ENCODE measurements around the gene KCNG3.

Gene KCNG3

DNA sequence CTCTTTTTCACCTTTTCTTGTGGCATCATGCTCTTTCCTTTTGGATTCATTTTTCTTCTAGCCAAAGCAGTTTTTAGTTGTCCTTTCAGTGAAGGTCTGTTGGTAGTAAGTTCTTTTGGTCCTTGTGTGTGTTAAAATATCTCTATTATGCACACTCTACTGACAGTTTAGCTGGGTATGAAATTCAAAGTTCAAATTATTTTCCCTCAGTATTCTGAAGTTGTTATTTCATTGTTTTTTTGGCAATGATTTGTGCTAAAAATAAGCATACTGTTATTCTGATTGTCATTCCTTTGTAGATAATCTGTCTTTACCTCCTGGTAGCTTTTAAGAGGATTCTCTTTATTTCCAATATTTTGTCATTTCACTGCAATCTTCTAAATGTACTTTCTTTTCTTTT is 79.6 kb downstream of the KCNG3 start:
- Histone ChIP-seq H4K20me1 (ENCODE audit: low read depth, low read length) (no peaks in the 10 kb centered on the region), H3K4me2 (ENCODE audit: low read depth, low read length, poor library complexity, severe bottlenecking) (no peak overlapping the region), H3K27me3 (ENCODE audit: low read length) (no peaks in the 10 kb centered on the region), H3K4me3 (ENCODE audit: insufficient read depth, low read length, poor library complexity, severe bottlenecking) (no peak overlapping the region), H3K9me2 (replicated peaks; ENCODE audit: insufficient read depth, low read length) (no peaks in the 10 kb centered on the region), H3K9me3 (ENCODE audit: insufficient read depth, low read length) (no peaks in the 10 kb centered on the region; the same call in 1 of the 2 replicates), H3F3A (ENCODE audit: insufficient read depth) (no peaks in the 10 kb centered on the region), H3K27ac (ENCODE audit: low read depth, low read length) (no peak overlapping the region), H2AFZ (ENCODE audit: low read depth, low read length, severe bottlenecking) (no peak overlapping the region), H3K79me2 (ENCODE audit: insufficient read depth, low read length) (no peaks in the 10 kb centered on the region), H3K9ac (ENCODE audit: low read length) (no peak overlapping the region), H3K36me3 (ENCODE audit: low read length) (no peaks in the 10 kb centered on the region)
- no peak for TF ChIP-seq EZH2phosphoT487 (conservative IDR thresholded peaks at IDR 0.05; ENCODE audit: low read length)
- TF ChIP-seq, protein P1, sequence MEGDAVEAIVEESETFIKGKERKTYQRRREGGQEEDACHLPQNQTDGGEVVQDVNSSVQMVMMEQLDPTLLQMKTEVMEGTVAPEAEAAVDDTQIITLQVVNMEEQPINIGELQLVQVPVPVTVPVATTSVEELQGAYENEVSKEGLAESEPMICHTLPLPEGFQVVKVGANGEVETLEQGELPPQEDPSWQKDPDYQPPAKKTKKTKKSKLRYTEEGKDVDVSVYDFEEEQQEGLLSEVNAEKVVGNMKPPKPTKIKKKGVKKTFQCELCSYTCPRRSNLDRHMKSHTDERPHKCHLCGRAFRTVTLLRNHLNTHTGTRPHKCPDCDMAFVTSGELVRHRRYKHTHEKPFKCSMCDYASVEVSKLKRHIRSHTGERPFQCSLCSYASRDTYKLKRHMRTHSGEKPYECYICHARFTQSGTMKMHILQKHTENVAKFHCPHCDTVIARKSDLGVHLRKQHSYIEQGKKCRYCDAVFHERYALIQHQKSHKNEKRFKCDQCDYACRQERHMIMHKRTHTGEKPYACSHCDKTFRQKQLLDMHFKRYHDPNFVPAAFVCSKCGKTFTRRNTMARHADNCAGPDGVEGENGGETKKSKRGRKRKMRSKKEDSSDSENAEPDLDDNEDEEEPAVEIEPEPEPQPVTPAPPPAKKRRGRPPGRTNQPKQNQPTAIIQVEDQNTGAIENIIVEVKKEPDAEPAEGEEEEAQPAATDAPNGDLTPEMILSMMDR (IDR thresholded peaks at IDR 0.05; ENCODE audit: insufficient read depth, low read length, poor library complexity, severe bottlenecking) = no peak

DNA sequence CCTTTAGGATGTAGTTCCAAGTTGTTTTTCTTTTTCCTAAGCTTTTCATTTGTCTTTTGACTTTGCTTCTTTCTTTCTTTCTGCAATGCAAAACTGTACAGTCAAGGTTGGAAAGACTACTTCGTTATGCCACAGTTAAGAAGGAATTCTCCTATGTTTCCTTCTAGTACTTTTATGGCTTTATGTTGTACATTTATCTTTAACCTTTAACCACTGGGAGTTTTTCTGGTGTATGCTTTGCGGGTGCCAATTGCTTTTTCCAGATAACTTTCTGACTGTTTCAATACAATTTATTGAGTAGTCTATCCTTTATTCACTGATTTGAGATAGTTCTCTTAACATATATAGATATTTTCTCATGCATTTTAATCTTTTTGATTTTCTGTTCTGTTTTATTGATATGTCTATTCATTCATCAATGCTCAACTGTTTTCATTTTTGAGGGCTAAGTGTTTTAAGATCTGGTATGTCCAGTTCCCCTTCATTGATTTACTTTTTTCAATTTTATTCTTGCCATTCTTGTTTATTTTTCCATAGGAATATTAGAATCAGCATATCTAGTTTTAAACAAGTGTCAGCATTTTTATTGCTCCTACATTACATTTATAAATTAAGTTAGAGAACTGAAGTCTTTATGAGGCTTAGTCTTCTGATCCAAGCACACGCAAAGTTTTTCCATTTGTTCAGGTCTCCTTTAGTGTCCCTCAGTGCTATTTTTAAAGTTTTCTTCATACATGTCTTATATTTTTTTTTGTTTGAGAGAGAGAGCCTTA is 82.9 kb downstream of the KCNG3 start:
- no peak for TF ChIP-seq EZH2phosphoT487 (conservative IDR thresholded peaks at IDR 0.05; ENCODE audit: low read length)
- TF ChIP-seq, protein P1 (IDR thresholded peaks at IDR 0.05; ENCODE audit: insufficient read depth, low read length, poor library complexity, severe bottlenecking) = no peak
- Histone ChIP-seq H3K9me3 (ENCODE audit: insufficient read depth, low read length) (no peaks in the 10 kb centered on the region; the same call in 1 of the 2 replicates), H3K4me2 (ENCODE audit: low read depth, low read length, poor library complexity, severe bottlenecking) (no peak overlapping the region), H3K9ac (ENCODE audit: low read length) (no peak overlapping the region), H3K9me2 (replicated peaks; ENCODE audit: insufficient read depth, low read length) (no peaks in the 10 kb centered on the region), H3K27me3 (ENCODE audit: low read length) (no peaks in the 10 kb centered on the region), H3K27ac (ENCODE audit: low read depth, low read length) (no peak overlapping the region), H4K20me1 (ENCODE audit: low read depth, low read length) (no peaks in the 10 kb centered on the region), H2AFZ (ENCODE audit: low read depth, low read length, severe bottlenecking) (no peak overlapping the region), H3K79me2 (ENCODE audit: insufficient read depth, low read length) (no peaks in the 10 kb centered on the region), H3F3A (ENCODE audit: insufficient read depth) (no peaks in the 10 kb centered on the region), H3K36me3 (ENCODE audit: low read length) (no peaks in the 10 kb centered on the region), H3K4me3 (ENCODE audit: insufficient read depth, low read length, poor library complexity, severe bottlenecking) (no peak overlapping the region)

DNA sequence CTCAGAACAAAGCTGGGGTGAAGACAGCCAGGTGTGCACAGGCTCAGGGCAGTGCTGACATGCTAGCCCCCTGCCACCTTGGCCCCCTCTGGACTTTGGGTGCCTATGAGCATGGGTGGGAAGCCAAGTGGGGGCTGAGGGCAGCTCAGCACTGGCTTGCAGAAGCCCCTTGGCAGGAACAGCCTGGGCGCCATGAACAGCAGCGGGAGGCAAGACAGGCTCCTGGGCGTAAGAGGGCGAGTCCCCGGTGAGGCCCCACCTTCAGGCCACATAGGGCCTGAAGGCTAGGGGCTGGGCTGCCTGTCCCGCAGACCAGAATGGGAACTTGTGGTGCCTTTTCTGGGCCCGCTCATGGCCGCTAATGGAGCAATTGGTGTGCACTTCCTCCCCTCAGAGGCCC is 85.8 kb downstream of the KCNG3 start:
- Histone ChIP-seq H3K27ac (ENCODE audit: low read depth, low read length) (no peak overlapping the region), H3K9me2 (replicated peaks; ENCODE audit: insufficient read depth, low read length) (no peaks in the 10 kb centered on the region)
- TF ChIP-seq, protein P1 (IDR thresholded peaks at IDR 0.05; ENCODE audit: insufficient read depth, low read length, poor library complexity, severe bottlenecking) = no peak
- TF ChIP-seq EZH2phosphoT487 (conservative IDR thresholded peaks at IDR 0.05; ENCODE audit: low read length) = no peak

More for the DNA sequence above, 85.8 kb downstream of the KCNG3 start:
- H4K20me1 ChIP-seq (ENCODE audit: low read depth, low read length) = no peaks in the 10 kb centered on the region
- no peak overlapping the region for H2AFZ ChIP-seq (ENCODE audit: low read depth, low read length, severe bottlenecking)
- H3K9ac ChIP-seq (ENCODE audit: low read length) = no peak overlapping the region
- H3F3A ChIP-seq (ENCODE audit: insufficient read depth) = no peaks in the 10 kb centered on the region
- no peak overlapping the region for H3K4me2 ChIP-seq (ENCODE audit: low read depth, low read length, poor library complexity, severe bottlenecking)
- H3K27me3 ChIP-seq (ENCODE audit: low read length) = no peaks in the 10 kb centered on the region
- no peaks in the 10 kb centered on the region for H3K9me3 ChIP-seq (ENCODE audit: insufficient read depth, low read length)
- no peaks in the 10 kb centered on the region for H3K36me3 ChIP-seq (ENCODE audit: low read length)
- H3K79me2 ChIP-seq (ENCODE audit: insufficient read depth, low read length) = no peaks in the 10 kb centered on the region
- H3K4me3 ChIP-seq (ENCODE audit: insufficient read depth, low read length, poor library complexity, severe bottlenecking) = no peak overlapping the region
